CD4-positive, alpha-beta T cell treated with Interleukin-12 subunit alpha and Interleukin-12 subunit beta, for 1 hour (primary cell): ENCODE data around the gene CIB4.

Experiments
- DNase-seq: peaks from one replicate; pipeline ENCODE4 v3.0.0-alpha.2; 2020

Gene CIB4

DNA sequence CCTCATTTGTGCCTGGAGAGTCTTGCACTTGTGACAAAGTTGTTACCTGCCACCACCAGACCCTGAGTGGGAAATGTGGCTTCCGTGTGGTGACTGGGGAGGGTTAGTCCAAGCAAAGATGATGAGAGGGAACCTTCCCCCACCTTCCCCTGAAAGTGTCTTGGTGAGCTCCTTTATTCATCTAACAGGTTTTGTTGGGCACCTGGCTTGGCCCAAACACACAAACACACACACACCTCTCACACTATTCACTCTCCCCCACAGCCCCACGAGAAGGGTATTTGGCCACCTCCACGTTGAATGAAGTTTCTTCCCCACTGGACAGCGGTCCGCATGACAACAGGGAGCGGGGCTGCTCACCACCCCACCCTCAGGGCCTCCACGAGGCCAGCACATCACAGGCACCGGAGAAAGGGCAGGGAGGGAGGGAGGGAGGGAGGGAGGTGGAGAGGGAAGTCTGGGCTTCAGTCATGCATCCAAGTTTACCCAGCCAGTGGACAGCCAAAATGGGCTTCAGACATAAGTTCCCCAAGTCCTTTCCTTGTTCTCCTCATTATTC lies 1.4 kb downstream of the CIB4 start:
- DNase-seq, result no peak

DNA sequence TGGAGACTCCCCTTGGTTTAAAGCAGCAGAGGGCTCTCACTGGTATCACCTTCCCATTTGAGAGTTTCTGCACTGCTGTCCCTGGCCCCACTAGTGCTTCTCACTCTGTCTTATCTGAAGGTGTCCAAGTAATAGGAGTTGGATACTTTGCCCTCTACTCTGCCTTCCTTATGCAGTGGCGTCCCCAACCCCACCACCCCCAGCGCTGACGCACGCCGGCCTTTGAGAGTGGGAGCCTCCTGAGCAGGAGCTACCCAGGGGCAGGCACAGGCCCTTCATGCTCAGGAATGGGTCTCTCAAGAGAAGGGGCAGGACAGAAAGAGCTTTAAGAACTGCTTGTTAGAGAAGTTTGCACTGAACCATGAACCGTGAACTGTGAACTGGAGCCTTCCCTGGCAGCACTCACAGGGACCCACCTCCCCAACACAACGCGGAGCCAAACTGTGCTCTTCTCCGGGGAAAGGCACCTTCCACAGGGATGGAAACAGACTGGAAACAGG lies 3.3 kb downstream of the CIB4 start:
- DNase-seq, result no peak

DNA sequence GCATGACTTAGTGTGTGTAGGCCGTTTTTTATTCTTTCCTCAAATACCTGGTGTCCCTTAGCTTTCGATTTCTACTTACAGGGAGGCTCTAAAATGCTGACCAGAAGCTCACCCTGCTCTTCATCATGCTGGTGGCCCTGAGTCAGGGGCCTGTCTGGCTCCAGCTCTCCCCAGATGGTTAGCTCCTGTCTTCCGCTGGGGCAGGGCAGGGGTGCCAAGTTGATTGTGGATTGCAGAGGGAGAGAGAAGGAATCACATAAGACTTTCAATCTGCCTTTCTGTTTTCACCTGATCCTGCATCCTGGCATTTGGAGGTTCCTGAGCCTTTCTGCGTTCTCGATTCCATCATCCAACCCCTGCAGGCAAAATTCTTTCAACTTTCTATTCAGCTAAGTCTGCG lies 4.2 kb downstream of the CIB4 start:
- DNase-seq, result no peak

DNA sequence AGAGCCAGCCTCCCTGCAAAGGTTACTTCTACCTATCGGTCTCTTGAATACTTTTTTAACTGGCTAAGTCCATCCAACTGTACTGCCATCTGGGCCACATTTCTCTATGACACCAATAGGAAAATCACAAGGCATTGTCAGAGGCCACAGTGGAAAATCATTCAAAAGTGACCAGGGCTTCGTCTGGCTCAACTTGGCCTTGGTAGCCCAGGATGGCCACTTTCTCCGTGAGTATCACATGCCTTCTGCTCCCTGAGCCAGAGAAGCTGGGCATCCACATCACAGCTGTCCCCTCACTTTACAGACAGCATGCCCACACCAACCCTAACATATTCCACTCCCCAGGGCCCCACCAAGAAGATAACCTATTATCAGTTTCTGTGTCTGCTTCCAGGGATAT lies 5.8 kb downstream of the CIB4 start:
- DNase-seq, result no peak

DNA sequence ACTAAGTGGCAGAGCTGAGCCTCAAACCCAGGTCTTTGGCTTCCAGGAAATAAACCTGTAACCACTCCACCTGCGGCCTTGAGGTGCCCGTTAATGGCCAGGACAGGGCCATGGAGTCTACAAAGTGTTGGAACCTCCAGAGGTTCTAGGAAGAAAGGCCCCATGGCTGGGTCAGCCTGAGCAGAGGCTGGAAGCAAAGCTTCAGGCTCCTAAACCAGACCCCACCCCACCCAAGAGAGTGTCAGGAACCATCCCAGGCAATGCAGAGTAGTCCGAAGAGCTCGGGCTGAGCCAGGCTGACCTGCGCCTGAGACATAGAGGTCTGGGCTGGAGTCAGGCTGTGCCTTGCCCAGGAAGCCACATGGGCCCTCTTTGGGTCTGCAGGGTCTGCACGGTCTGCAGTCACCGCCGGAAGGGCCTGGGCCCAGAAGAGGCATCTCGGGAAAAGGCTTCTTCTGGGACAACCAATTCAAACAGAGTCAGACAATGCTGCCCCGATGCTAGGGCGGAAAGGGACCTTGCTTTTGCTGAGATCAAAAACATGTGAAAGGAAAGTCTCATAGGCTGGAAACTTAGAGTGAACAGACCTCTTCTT lies 6.4 kb downstream of the CIB4 start:
- no peak for DNase-seq

DNA sequence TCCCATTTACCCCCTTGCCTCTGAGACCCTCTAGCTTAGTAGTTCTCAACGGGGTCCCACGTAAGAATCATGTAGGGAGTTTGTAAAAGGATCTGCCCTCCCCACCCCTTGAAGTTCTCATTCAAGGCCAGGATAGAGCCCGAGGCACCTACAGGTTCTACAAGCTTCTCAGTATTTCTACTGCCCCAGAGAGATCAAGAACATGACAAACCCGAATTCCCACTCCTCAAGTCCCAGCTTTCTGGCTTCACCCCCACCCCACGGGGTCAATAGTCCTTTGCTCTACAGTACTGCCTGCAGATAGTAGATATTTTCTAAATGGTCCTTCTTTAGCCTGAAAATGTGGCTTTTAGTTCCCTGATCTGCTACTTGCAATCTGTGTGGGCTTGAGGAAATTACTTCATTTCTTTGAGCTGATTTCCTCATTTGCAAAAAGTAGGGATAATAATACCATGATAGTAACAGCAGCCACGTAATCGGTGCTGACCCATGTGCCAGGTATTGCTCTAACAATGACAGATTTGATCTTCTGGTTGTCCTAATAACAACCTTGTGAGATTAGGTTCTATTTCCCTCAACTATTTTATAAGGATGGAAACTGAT lies 7.1 kb downstream of the CIB4 start:
- no peak for DNase-seq

DNA sequence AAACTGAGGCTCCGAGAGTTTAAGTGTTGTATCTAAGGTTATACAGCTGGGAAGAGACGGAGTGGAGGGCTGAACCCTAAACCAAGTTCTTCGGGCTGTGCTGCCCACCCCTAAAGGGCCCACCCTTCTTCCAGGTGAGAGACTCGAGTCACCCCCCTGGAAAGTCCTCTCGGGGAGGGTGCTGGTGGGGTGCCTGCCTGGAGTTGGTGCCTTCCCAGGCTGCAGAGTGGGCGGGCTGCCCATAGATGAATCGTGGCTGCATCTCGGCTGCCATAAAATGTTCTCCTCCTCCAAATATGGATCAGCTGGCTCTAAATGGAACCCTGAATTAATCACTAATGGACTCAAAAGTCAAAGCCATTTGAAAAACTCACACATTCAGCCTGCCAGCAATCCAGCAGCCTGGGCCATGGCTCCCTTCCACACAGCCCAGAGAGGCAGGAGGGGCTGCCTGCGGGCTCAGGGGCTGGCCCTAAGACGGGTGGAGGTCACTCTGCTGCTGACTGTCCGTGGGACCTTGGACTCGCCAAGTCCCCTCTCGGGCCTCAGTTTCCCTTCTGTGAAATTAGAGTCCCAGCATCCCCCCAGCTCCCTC lies 7.7 kb downstream of the CIB4 start:
- DNase-seq, result no peak

DNA sequence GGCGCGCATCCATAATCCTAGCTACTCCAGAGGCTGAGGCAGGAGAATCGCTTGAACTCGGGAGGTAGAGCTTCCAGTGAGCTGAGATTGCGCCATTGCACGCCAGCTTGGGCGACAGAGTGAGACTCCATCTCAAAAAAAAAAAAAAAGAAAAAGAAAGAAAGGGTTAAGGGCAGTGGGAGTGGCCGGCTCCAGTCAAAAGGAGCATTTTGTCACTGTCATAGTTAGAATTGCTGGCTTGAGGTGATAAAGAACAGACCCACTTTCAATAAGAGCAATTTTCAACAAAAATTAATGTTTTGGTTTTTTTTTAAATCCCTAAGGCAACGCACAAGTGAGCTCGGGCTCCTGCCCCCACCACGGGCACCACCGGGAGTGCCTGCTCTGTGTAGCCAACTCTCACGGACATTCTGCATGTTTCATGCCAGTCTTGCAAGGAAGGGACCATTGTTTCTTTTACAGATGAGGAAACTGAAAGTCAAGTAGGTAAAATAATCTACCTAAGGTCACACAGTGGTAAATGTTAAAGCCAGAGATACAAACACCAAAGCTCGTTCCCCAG lies 8.5 kb downstream of the CIB4 start:
- DNase-seq, result no peak

DNA sequence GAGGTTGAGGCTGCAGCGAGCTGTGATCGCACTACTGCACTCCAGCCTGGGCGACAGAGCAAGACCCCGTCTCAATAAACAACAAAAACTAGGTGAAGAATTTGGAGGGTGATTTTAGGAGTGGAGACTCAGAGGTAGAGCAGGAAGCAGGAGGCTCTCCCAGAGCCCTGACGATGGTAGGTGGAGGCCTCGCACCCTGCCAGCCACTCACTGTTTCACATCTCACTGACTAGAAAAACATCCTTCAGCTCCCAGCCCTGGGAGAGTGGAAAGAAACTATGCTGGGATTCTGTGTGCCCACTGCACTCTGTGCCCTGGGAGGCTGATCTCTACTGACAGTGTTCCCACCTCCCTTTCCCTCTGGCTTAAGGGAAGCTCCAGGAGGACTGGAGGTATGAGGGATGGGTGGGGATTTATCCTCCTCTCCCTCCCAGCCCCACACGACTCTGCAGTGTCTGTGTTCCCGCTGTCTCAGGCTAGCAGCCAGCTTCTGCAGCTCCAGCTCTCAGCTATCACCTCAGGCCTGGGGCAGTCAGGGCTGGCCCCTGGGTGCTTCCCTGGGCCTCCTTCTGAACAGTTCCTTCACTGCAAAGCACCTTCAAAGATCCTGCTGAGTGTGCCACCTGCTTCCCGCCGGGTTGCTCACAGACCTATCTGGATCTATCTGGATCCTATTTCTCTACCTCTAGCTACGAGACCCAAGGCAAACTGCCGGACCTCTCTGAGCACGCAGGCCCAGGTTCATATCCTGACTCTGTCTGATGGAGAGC lies 9.6 kb downstream of the CIB4 start:
- no peak for DNase-seq

DNA sequence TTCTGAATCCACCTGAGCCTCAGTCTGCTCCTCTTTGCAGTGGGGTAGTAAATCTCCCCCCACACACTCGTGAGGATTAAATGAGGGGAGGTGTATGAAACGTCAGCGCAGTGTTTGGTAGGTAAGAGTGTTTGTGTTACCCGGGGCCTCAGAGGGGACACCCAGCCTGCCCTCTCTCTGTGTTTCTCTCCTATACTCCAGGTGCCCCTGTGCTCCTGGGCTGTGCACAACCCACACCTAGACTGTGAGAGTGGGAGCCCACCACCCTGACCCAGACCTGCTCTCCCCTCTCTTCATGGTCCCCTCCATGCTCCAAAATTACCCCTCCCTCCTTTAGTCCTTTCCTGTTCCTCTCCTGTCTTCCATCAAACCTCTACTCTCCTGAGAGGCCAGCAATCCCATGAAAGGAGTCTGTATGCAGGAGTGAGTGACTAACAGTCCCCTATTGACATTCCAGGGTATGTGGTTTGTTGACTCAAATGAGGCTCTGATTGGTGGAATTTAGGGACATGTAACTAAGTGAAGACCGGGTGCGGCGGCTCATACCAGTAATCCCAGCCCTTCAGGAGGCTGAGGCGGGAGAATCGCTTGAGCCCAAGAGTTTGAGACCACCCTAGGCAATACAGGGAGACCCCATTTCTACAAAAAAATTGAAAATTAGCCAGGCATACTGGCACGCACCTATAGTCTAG lies 10.4 kb downstream of the CIB4 start:
- DNase-seq, result no peak

DNA sequence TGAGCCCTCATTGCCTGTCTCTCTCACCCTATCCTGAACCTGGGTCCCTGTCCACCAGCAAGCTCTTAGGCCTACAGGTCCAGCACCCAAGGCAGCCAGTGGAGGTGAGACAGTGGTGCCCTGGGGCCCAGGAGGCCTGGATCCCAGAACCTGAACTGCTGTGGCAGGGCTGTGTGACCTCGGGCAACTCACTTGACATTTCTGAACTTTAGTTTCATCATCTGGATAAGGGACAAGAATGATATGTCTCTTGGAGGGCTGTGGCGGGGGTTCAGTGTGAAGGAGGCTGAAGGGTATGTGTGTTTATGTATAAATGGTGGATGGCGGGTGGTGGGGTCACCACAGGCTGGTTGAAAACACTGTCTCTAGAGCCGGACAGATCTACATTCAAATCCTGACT lies 10.9 kb downstream of the CIB4 start:
- no peak for DNase-seq

DNA sequence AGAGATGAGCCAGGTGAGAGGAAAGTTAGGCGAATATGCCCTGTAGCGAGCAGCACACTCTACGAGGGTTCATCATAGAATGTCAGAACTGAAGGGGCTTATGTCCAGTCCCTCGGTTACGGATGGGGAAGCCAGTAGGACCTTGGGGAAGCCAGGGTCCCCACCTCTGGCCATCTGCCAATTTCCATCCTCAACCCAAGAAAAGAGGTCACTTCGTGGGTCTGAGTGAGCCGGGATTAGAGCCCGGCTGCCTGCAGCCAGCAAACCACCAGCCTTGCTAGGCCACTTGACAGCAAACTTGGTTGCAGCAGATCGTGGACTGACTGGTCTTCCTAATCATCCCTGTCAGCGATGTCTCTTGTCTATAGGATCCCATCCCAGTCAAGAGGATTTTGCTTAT lies 11.4 kb downstream of the CIB4 start:
- no peak for DNase-seq

DNA sequence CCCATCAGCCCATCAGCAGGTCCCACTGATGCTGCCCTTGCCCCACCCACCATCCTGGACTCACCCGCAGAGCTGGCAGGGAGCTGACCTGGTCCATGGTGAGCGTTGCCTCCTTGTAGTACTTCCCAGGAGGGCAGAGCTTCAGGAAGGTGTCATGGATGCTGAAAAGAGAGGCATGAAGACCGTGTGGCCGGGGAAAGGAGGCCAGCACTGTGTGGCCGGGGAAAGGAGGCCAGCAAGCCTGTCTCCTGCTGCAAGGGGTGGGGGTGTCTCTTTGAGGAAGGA lies 11.9 kb downstream of the CIB4 start:
- no peak for DNase-seq

DNA sequence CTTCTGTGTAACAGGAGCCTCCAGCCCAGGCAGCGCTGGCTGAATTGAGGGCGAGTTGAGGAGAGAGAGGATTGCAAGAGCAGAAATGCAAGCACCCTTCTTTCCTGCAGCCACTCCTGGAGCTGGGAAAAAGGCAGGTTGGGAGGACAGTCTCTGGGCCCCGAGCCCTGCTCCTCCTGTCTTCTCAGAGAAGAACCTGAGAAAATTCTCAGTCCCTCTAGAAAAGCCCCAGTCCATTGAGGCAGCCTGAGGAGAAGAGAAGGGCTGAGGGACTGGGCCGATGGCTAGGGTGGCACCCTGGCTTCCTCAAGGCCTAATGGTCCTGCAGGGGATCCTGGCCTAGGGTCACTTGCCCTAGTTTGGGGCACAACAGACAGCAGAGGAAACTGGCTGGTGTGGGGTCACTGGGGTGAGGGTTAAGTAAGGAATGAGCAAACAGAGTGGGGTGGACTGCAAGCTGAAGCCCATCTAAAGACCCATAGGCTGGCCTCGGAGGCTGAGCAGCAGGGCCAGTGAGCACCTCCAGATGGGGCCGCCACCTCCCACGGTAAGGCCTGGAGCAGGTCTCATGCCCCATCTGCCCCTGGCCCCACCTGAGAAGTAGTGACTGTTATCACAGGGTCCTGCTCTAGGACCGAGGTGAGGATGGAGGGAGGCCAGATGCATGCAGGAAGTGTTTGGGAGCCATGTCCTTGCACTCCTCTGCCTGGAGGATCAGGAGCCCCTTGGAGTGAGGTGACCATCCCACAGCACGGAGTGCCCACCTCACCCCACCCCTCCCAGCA lies 12.4 kb downstream of the CIB4 start:
- DNase-seq, result no peak

DNA sequence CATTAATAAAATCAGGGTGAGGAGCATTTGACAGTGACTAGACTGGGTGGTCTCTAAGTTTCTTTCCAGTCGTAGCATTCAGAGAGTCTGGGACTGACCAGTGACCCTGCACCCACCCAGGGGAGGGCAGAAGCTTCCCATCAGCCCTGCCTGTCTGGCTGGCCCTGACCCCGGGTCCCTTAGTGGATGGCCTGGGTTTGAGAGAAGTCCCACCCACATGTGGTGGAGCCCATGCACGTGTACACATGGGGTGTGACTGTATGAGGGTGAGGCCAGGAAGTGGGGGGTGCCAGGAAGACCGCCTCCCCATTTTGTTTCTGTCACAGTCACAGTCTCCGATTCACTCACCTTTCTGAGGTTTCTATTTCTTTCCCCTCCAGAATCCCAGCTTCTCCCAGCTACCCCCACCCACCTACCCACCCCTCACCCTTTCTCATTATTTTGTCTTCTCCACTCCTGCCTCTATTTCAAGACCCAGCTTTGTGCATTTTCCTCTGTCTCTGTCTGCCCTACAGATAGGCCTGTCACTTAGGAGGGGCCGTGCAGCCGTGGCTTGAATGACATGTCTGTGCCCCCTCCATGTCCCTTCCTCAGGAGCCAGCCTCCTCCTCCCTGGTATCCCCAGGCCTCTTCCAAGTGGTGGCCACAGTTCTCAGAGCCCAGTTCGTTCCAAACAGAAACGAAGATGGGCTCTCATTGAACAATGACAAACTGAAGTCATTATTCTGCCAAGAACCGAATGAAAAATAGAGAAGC lies 13.6 kb downstream of the CIB4 start:
- DNase-seq, result no peak

DNA sequence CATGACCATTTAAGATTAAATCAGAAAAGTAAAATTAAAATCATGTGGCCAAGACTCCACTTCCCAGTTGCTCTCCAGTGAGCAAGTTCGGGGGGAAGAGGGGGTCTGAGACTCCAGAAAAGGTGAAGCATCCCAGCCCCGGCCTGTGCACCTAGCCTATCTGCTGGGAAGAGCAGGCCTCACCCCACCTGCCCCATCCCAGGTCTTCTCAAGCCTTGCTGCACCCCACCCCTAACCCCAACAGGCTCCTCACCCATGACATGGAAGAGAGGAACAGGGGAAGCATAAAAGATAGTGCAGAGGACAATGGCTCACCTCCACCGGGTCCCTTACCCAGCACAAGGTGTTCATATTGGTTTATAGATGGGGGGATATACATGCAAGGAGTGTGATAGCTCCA lies 14.6 kb downstream of the CIB4 start:
- DNase-seq, result no peak

DNA sequence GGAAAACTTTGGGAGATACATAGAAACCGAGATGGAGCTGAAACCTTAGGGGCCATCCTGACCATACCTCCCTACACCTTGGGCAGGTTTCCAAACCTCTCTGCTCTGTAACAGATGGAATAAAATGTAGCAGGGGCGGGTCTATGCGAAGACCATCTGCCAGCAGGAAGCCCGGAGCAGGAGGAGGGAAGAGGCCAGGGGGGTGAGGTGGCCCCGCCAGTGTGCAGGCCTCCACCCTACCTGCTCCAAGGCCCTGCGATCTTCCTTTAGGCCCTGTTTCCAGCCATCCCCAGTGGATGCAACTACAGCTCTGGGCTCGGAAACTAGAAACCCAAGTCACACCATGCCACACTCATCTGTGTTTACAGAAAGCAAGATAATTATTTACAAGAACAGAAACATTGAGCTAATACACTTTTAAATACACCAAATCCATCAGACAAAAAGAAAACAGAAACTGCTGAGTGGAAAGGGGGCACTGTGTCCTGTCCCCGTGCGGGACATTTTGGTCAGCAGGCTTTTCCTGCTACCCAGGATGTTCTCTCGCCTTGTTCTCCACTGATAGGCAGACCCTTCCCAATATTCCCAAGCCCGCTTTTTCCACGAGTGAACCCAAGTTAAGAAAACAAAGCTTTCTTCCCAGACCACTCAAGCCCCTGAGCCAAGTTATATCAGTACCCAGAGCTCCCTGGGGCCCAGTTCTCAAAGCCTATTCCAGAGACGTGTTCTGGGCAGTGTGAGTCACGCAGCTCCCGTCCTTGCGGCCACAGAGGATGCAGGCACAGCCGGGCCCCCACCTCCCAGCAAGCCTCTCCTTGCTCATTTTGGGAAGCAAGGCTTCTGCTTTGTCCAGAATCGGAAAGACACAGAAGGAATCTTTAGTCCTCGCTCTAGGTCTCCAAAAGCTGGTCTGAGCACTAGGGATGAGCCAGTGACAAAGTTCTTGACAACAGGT lies 17.3 kb downstream of the CIB4 start:
- DNase-seq, result no peak

DNA sequence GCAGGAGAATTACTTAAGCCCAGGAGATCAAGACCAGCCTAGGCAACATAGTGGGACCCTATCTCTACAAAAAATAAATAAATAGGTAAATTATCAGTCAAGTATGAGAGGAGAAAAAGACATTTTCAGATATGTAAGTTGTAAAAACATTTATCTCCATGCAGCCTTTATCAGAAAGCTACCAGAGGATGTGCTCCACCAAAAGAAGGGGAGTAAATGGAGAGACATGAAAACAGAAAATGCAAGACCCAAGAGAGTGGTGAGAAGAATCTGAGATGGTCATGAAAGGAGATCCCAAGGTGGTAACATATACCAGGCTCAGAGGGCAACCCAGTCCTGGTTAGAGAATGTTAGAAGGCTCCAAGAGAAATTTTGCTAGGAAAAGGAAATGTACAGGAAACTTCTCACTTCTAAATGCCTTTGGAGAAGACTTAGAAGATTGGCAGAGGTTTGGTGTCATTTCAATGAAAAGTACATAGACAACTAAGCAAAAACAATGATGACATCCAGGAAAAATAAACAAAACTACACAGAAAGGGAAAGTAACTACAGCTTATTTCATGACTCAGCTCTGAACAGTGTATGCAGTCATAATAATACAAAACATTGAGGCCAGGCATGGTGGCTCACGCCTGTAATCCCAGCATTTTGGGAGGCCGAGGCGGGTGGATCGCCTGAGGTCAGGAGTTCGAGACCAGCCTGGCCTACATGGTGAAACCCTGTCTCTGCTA lies 19.5 kb downstream of the CIB4 start:
- DNase-seq, result no peak

DNA sequence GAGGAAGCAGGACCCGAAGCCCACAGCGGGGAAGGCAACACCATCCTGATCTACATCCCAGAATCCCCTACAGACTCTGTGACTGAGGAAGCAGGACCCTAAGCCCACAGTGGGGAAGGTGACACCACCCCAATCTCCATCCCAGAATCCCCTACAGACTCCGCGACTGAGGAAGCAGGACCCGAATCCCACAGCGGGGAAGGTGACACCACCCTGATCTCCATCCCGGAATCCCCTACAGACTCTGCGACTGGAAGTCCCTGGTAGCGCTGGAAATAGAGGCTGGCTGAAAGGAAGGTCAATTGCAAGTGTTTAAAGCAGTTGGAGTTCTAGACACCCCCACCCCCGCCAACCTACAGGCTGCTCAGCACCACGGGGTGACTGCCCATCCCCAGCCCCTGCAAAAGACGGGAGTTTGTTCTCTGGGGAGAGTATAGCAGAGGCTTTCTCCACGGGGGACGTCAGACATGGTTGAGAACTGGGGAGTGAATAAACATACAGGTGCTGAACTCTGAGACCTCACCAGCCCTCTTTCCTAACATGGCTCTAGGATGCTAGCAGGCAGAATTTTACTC lies 21.0 kb downstream of the CIB4 start:
- no peak for DNase-seq
